Type B pancreatic cell (in vitro differentiated cells): ENCODE results near the gene JAK1. TPM values are rescaled to one million over a fixed set of nuclear protein-coding genes. Genes with fewer than 3 reads are reported as not detected.

Source experiments
- DNase-seq: peaks from one replicate; pipeline ENCODE4 v3.0.0; 2021; ENCODE audit warnings: mixed read lengths; ENCODE audit not compliant: unreplicated experiment; ENCODE audit errors: extremely low spot score
- H3K27ac Mint-ChIP-seq: 2 replicates; pipeline ENCODE4 v1.8.0; 2021; ENCODE audit warnings: mild to moderate bottlenecking, mixed read lengths
- H3K27me3 Mint-ChIP-seq: 2 replicates; pipeline ENCODE4 v1.8.0; 2021; ENCODE audit warnings: mixed read lengths
- H3K36me3 Mint-ChIP-seq: 2 replicates; pipeline ENCODE4 v1.8.0; 2021; ENCODE audit warnings: mixed read lengths
- H3K4me1 Mint-ChIP-seq: one replicate; pipeline ENCODE4 v1.8.0; 2021; ENCODE audit warnings: mixed read lengths; ENCODE audit not compliant: unreplicated experiment
- H3K4me3 Mint-ChIP-seq: 2 replicates; pipeline ENCODE4 v1.8.0; 2021; ENCODE audit warnings: mild to moderate bottlenecking, mixed read lengths
- H3K9me3 Mint-ChIP-seq: 2 replicates; pipeline ENCODE4 v1.8.0; 2021; ENCODE audit warnings: mixed read lengths
- total RNA-seq: library from RNA; stranded (reverse); gene quantifications from 2 replicates; pipeline ENCODE4 v1.2.1, GENCODE V29; 2021; ENCODE audit warnings: low replicate concordance
- TF ChIP-seq, protein P1 (sequence below): fragments of 200-600 bp; sonication (generic); conservative IDR thresholded peaks from 2 replicates; pipeline ENCODE4 v1.5.0; 2021; ENCODE audit warnings: antibody characterized with exemption, mild to moderate bottlenecking

The JAK1 gene
- total RNA-seq, 1 donor from 2014 or later, result 54.8 TPM

DNA sequence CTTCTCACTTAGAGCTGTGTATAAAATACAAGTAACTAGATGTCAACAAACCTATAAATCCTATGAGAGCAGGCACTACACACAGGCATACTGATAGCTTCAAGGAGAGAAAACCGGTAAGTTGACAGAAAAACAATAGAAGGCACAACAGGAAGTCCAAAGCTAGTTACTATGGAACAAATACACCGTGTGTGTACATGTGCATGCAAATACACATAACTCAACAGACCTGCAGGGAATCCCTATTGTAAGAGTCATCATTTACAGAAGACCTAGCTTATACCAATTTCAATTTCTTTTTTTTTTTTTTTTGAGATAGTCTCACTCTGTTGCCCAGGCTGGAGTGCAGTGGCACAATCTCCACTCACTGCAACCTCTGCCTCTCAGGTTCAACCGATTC, 26.3 kb downstream of the JAK1 start:
- H3K9me3 Mint-ChIP-seq, result peaks cover 5% of the 10 kb centered on the region
- no peaks in the 10 kb centered on the region for H3K4me1 Mint-ChIP-seq
- no peak overlapping the region for H3K27ac Mint-ChIP-seq
- DNase-seq, result no peak
- no peak overlapping the region for H3K4me3 Mint-ChIP-seq
- H3K27me3 Mint-ChIP-seq, result no peaks in the 10 kb centered on the region
- TF ChIP-seq, protein P1, sequence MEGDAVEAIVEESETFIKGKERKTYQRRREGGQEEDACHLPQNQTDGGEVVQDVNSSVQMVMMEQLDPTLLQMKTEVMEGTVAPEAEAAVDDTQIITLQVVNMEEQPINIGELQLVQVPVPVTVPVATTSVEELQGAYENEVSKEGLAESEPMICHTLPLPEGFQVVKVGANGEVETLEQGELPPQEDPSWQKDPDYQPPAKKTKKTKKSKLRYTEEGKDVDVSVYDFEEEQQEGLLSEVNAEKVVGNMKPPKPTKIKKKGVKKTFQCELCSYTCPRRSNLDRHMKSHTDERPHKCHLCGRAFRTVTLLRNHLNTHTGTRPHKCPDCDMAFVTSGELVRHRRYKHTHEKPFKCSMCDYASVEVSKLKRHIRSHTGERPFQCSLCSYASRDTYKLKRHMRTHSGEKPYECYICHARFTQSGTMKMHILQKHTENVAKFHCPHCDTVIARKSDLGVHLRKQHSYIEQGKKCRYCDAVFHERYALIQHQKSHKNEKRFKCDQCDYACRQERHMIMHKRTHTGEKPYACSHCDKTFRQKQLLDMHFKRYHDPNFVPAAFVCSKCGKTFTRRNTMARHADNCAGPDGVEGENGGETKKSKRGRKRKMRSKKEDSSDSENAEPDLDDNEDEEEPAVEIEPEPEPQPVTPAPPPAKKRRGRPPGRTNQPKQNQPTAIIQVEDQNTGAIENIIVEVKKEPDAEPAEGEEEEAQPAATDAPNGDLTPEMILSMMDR, result no peak
- H3K36me3 Mint-ChIP-seq, result peaks cover 8% of the 10 kb centered on the region

DNA sequence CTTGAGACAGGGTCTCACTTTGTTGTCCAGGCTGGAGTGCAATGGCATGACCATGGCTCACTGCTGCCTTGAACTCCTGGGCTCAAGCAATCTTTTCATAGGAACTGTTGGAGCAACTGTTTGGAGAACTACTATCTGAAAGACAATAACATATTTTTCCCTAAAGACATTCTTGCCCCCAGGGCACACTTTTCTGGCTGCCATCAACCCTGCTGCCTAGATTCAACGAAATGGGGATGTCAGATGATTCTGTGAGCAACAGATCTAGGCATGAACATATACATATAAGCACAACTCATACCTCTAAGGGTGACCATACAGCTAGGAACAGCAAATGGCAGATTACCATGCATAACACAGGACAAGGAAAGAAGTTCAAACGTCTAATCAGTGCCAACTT, 27.4 kb downstream of the JAK1 start:
- H3K9me3 Mint-ChIP-seq, result peaks cover 5% of the 10 kb centered on the region
- peaks cover 8% of the 10 kb centered on the region for H3K36me3 Mint-ChIP-seq
- TF ChIP-seq, protein P1, result no peak
- H3K27me3 Mint-ChIP-seq, result no peaks in the 10 kb centered on the region
- no peak overlapping the region for H3K27ac Mint-ChIP-seq
- no peak for DNase-seq
- H3K4me3 Mint-ChIP-seq, result no peak overlapping the region
- H3K4me1 Mint-ChIP-seq, result peaks cover 9% of the 10 kb centered on the region

DNA sequence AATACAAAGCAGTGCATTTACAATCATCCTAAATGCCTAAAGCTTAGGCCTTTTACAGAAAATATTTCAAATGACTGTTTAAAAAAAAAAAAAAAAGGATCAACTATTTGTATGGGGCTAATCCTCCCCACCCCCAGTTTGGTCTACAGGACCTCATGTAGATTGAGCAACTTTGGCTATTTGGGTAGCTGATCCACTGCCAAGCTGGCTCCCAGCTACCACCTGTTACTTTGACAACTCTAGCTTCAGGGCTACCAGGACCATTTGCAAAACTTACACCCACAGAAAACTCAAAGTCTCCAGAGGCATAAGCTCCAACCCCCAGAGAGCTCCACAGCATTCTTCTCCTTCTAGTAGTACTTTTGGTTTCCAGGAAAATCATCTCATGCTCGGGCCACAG, 29.4 kb downstream of the JAK1 start:
- Mint-ChIP-seq H3K4me1 (peaks cover 18% of the 10 kb centered on the region), H3K9me3 (peaks cover 5% of the 10 kb centered on the region), H3K27me3 (no peaks in the 10 kb centered on the region), H3K27ac (no peak overlapping the region), H3K36me3 (peaks cover 8% of the 10 kb centered on the region), H3K4me3 (no peak overlapping the region)
- no peak for DNase-seq
- TF ChIP-seq, protein P1, result no peak

DNA sequence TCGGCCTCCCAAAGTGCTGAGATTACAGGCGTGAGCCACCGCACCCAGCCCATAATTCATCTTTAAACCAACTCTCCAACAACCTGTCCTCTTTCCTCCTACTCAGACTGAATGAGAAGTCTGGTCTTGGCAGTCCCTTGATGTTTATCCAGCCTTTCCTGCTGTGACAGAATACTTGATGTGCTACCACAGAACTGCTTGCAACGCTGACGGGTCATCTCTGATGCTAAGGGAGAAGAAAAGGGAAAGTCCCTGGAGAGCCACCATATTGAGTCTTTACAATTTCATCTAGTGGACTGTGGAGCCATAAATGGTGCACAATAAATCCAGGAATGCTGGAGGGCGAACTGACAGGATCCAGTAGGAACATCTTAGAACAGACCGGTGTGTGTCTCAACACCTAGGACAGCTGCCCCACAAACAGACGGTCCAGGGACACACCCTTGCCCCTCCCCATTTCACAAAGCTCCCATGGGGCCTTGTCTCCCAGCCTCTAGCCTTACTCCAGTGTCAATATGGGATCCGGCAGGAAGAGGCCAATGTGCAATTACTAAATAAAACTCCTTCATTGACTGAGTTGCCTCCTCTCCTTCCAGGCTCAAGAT, 30.7 kb downstream of the JAK1 start:
- H3K27ac Mint-ChIP-seq, result no peak overlapping the region
- no peak for DNase-seq
- TF ChIP-seq, protein P1, result no peak
- no peaks in the 10 kb centered on the region for H3K27me3 Mint-ChIP-seq
- H3K9me3 Mint-ChIP-seq, result peaks cover 5% of the 10 kb centered on the region
- peaks cover 18% of the 10 kb centered on the region for H3K4me1 Mint-ChIP-seq
- H3K36me3 Mint-ChIP-seq, result peaks cover 8% of the 10 kb centered on the region
- no peak overlapping the region for H3K4me3 Mint-ChIP-seq

DNA sequence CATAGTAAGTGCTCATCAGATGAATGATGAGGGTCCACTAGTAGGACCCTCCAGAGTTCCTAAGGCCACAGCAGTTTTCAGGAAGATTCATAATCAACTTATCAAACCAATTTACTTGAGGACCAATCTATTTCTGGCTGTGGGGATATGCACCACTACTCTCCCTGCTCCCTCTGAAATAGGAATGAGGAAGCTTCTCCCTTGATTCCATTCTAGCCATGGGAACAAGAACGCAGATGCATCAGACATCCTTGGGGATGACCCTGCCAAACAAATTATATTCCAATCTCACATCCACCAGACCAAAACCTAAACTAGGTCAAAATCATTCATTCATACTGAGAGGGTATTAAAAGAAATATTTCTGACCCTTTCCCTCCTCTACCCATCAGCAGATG, 31.5 kb downstream of the JAK1 start:
- peaks cover 9% of the 10 kb centered on the region for H3K36me3 Mint-ChIP-seq
- no peak for DNase-seq
- TF ChIP-seq, protein P1, result no peak
- H3K9me3 Mint-ChIP-seq, result peaks cover 9% of the 10 kb centered on the region
- H3K27ac Mint-ChIP-seq, result no peak overlapping the region
- H3K27me3 Mint-ChIP-seq, result no peaks in the 10 kb centered on the region
- no peak overlapping the region for H3K4me3 Mint-ChIP-seq
- H3K4me1 Mint-ChIP-seq, result peaks cover 18% of the 10 kb centered on the region
